Activated naive CD4-positive, alpha-beta T cell treated with anti-CD3 and anti-CD28 coated beads, Interleukin-2, amount 50 U/mL, for 72 hours (primary cell): ENCODE results near the gene CXCL8. TPM values are rescaled to one million over a fixed set of nuclear protein-coding genes. Genes with fewer than 3 reads are reported as not detected.

Experiments
- ATAC-seq, 2 donors: fragments of 150-1000 bp; cut with Tn5 transposase; 2 replicates each; pipeline ENCODE4 v1.10.0; 2021; ENCODE audit warnings: mild to moderate bottlenecking in 2 of 2, moderate library complexity in 2 of 2
- DNase-seq, 2 donors: peaks; one replicate each; pipeline ENCODE4 v3.0.0; 2021 to 2022; ENCODE audit warnings: low spot score in 2 of 2
- H3K27ac Mint-ChIP-seq, 2 donors: one replicate each; pipeline ENCODE4 v1.8.0; 2022; ENCODE audit warnings: mild to moderate bottlenecking in 2 of 2, mixed read lengths in 2 of 2
- H3K36me3 Mint-ChIP-seq, 2 donors: one replicate each; pipeline ENCODE4 v1.8.0; 2022; ENCODE audit warnings: mixed read lengths in 2 of 2
- H3K9me3 Mint-ChIP-seq, 2 donors: one replicate each; pipeline ENCODE4 v1.8.0; 2022; ENCODE audit warnings: mixed read lengths in 2 of 2
- total RNA-seq, 2 donors: library from RNA; stranded (reverse); gene quantifications; one replicate each; pipeline ENCODE4 v1.2.3, GENCODE V29; 2022

CXCL8 gene
- total RNA-seq, 2 donors from 2014 or later = 2.9 TPM; not detected in 1

GRCh38 chr4:73710094-73710493 lies 30.3 kb upstream of the CXCL8 start:
- no peak for ATAC-seq
- Mint-ChIP-seq H3K9me3 (no peaks in the 10 kb centered on the region), H3K27ac (no peak overlapping the region), H3K36me3 (no peaks in the 10 kb centered on the region)
- DNase-seq = no peak

- ATAC-seq (no peak), DNase-seq (no peak)
- Mint-ChIP-seq H3K27ac (no peak overlapping the region), H3K9me3 (no peaks in the 10 kb centered on the region), H3K36me3 (no peaks in the 10 kb centered on the region)
Observed at GRCh38 chr4:73711989-73712388, 28.4 kb upstream of the CXCL8 start.

GRCh38 chr4:73713650-73714049 lies 26.7 kb upstream of the CXCL8 start:
- DNase-seq (no peak), ATAC-seq (no peak)
- no peaks in the 10 kb centered on the region for H3K36me3 Mint-ChIP-seq
- no peak overlapping the region for H3K27ac Mint-ChIP-seq
- H3K9me3 Mint-ChIP-seq = peaks cover 0 to 3% of the 10 kb centered on the region in 2 donors

- Mint-ChIP-seq H3K27ac (no peak overlapping the region), H3K9me3 (peaks cover 0 to 3% of the 10 kb centered on the region in 2 donors), H3K36me3 (no peaks in the 10 kb centered on the region)
- no peak for DNase-seq
- no peak for ATAC-seq
Observed at GRCh38 chr4:73714647-73715046, 25.7 kb upstream of the CXCL8 start.

- no peak overlapping the region for H3K27ac Mint-ChIP-seq
Observed at GRCh38 chr4:73715659-73716058, 24.7 kb upstream of the CXCL8 start.

GRCh38 chr4:73718375-73719373 lies 21.7 kb upstream of the CXCL8 start:
- H3K36me3 Mint-ChIP-seq = peaks cover 0 to 4% of the 10 kb centered on the region in 2 donors
- H3K9me3 Mint-ChIP-seq = peaks cover 3 to 5% of the 10 kb centered on the region in 2 donors

More at GRCh38 chr4:73715659-73716058, 24.7 kb upstream of the CXCL8 start:
- H3K36me3 Mint-ChIP-seq = no peaks in the 10 kb centered on the region
- no peak for DNase-seq
- H3K9me3 Mint-ChIP-seq = peaks cover 1 to 3% of the 10 kb centered on the region in 2 donors
- ATAC-seq = no peak

GRCh38 chr4:73721435-73721834 lies 18.9 kb upstream of the CXCL8 start:
- no peak for DNase-seq
- no peak for ATAC-seq
- Mint-ChIP-seq H3K36me3 (peaks cover 0 to 4% of the 10 kb centered on the region in 2 donors), H3K27ac (no peak overlapping the region), H3K9me3 (peaks cover 3 to 5% of the 10 kb centered on the region in 2 donors)

More at GRCh38 chr4:73718375-73719373, 21.7 kb upstream of the CXCL8 start:
- no peak overlapping the region for H3K27ac Mint-ChIP-seq
- DNase-seq (no peak), ATAC-seq (peak in 1 of 2 donors; percentile 60)

GRCh38 chr4:73721909-73722308 lies 18.5 kb upstream of the CXCL8 start:
- Mint-ChIP-seq H3K27ac (no peak overlapping the region), H3K36me3 (peaks cover 0 to 4% of the 10 kb centered on the region in 2 donors), H3K9me3 (peaks cover 3 to 5% of the 10 kb centered on the region in 2 donors)
- DNase-seq (no peak), ATAC-seq (no peak)

- DNase-seq = no peak
- H3K36me3 Mint-ChIP-seq = peaks cover 0 to 4% of the 10 kb centered on the region in 2 donors
- peaks cover 1 to 5% of the 10 kb centered on the region in 2 donors for H3K9me3 Mint-ChIP-seq
- ATAC-seq = no peak
- no peak overlapping the region for H3K27ac Mint-ChIP-seq
Observed at GRCh38 chr4:73723023-73723422, 17.3 kb upstream of the CXCL8 start.

GRCh38 chr4:73723928-73724327 lies 16.4 kb upstream of the CXCL8 start:
- DNase-seq (no peak), ATAC-seq (no peak)
- H3K9me3 Mint-ChIP-seq = peaks cover 0 to 5% of the 10 kb centered on the region in 2 donors
- H3K27ac Mint-ChIP-seq = no peak overlapping the region
- H3K36me3 Mint-ChIP-seq = peaks cover 0 to 4% of the 10 kb centered on the region in 2 donors

GRCh38 chr4:73725510-73725909 lies 14.9 kb upstream of the CXCL8 start:
- H3K36me3 Mint-ChIP-seq = peaks cover 0 to 4% of the 10 kb centered on the region in 2 donors
- H3K27ac Mint-ChIP-seq = no peak overlapping the region
- peaks cover 0 to 5% of the 10 kb centered on the region in 2 donors for H3K9me3 Mint-ChIP-seq
- ATAC-seq (no peak), DNase-seq (no peak)

GRCh38 chr4:73725985-73726384 lies 14.4 kb upstream of the CXCL8 start:
- H3K36me3 Mint-ChIP-seq = peaks cover 0 to 2% of the 10 kb centered on the region in 2 donors
- ATAC-seq (no peak), DNase-seq (no peak)
- H3K9me3 Mint-ChIP-seq = peaks cover 0 to under 1% of the 10 kb centered on the region in 2 donors
- H3K27ac Mint-ChIP-seq = no peak overlapping the region

- DNase-seq = no peak
- H3K27ac Mint-ChIP-seq = no peak overlapping the region
- ATAC-seq = no peak
- no peaks in the 10 kb centered on the region for H3K36me3 Mint-ChIP-seq
- H3K9me3 Mint-ChIP-seq = peaks cover 0 to 3% of the 10 kb centered on the region in 2 donors
Observed at GRCh38 chr4:73727685-73728084, 12.7 kb upstream of the CXCL8 start.

GRCh38 chr4:73728091-73728741 lies 12.2 kb upstream of the CXCL8 start:
- ATAC-seq (no peak), DNase-seq (no peak)
- Mint-ChIP-seq H3K36me3 (no peaks in the 10 kb centered on the region), H3K9me3 (peaks cover 0 to 3% of the 10 kb centered on the region in 2 donors), H3K27ac (no peak overlapping the region)

GRCh38 chr4:73729534-73730165 lies 10.7 kb upstream of the CXCL8 start:
- Mint-ChIP-seq H3K9me3 (peaks cover 0 to 3% of the 10 kb centered on the region in 2 donors), H3K36me3 (no peaks in the 10 kb centered on the region), H3K27ac (no peak overlapping the region)
- ATAC-seq (peak in 1 of 2 donors; percentile 50), DNase-seq (no peak)

- Mint-ChIP-seq H3K9me3 (peaks cover 0 to 3% of the 10 kb centered on the region in 2 donors), H3K36me3 (no peaks in the 10 kb centered on the region), H3K27ac (no peak overlapping the region)
- DNase-seq = no peak
- ATAC-seq = no peak
Observed at GRCh38 chr4:73730292-73730691, 10.1 kb upstream of the CXCL8 start.

GRCh38 chr4:73730867-73731266 lies 9.5 kb upstream of the CXCL8 start:
- DNase-seq (no peak), ATAC-seq (no peak)
- no peaks in the 10 kb centered on the region for H3K36me3 Mint-ChIP-seq
- H3K27ac Mint-ChIP-seq = no peak overlapping the region
- H3K9me3 Mint-ChIP-seq = peaks cover 0 to 3% of the 10 kb centered on the region in 2 donors
